Measurements from ENCODE around the gene MC1R.

Gene MC1R

DNA sequence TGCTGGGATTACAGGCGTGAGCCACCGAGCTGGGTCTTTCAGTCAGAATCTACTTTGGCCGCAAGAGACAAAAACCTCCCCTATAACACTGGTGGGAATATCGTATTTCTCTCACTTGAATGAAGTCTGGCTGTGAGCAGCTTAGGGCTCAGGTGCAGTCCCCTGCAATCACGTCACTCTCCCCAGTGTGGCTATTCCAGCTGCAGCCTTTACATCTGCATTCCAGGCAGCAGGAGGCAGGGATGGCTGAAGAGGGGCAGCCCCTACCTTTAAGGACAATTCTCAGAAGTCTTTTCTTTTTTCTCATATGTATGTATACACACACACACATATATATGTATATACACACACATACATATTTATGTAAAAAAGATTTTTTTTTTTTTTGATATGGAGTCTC lies 32.8 kb downstream of the MC1R start:
- Histone ChIP-seq H3K27ac (ENCODE audit: low read length) (no peak overlapping the region), H3K9me3 (ENCODE audit: insufficient read depth, low read length) (no peaks in the 10 kb centered on the region), H2AFZ (ENCODE audit: low read depth, low read length) (no peak overlapping the region), H3K79me2 (ENCODE audit: low read length) (peaks cover 38% of the 10 kb centered on the region), H3K27me3 (ENCODE audit: low read depth, low read length) (0 out of 2 replicates have a peak, but pooled peaks cover 3% of the 10 kb centered on the region), H3K4me1 (ENCODE audit: low read length) (peaks cover 52% of the 10 kb centered on the region), H3K4me3 (ENCODE audit: low read length) (no peak overlapping the region), H3K4me2 (ENCODE audit: low read length) (no peak overlapping the region), H4K20me1 (ENCODE audit: insufficient read depth, low read length) (peaks cover 36% of the 10 kb centered on the region), H3K36me3 (replicated peaks; ENCODE audit: low read depth, low read length) (peaks cover 23% of the 10 kb centered on the region), H3K9ac (ENCODE audit: low read length) (no peak overlapping the region)
- no peak for TF ChIP-seq EZH2phosphoT487 (IDR thresholded peaks at IDR 0.05; ENCODE audit: low read depth)
- TF ChIP-seq, protein P1, sequence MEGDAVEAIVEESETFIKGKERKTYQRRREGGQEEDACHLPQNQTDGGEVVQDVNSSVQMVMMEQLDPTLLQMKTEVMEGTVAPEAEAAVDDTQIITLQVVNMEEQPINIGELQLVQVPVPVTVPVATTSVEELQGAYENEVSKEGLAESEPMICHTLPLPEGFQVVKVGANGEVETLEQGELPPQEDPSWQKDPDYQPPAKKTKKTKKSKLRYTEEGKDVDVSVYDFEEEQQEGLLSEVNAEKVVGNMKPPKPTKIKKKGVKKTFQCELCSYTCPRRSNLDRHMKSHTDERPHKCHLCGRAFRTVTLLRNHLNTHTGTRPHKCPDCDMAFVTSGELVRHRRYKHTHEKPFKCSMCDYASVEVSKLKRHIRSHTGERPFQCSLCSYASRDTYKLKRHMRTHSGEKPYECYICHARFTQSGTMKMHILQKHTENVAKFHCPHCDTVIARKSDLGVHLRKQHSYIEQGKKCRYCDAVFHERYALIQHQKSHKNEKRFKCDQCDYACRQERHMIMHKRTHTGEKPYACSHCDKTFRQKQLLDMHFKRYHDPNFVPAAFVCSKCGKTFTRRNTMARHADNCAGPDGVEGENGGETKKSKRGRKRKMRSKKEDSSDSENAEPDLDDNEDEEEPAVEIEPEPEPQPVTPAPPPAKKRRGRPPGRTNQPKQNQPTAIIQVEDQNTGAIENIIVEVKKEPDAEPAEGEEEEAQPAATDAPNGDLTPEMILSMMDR (IDR thresholded peaks at IDR 0.05; ENCODE audit: low read depth, low read length) = no peak

DNA sequence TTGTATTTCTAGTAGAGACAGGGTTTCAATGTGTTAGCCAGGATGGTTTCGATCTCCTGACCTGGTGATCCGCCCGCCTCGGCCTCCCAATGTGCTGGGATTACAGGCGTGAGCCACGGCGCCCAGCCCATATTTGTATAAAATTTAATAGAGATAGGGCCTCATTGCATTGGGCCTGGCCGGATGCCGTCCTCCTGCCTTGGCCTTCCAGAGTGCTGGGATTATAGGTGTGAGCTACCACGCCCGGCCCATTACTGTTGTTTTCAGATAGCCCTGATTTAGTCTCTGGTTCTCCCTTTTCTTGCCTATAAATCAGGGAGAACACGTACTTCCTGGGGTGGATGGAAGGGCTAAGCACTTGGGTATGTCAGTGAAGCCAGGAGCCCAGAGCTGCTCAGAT lies 33.4 kb downstream of the MC1R start:
- 0 out of 2 replicates have a peak overlapping the region, but pooled peaks have one; percentile 72 for H3K4me2 ChIP-seq (ENCODE audit: low read length)
- no peak for TF ChIP-seq EZH2phosphoT487 (IDR thresholded peaks at IDR 0.05; ENCODE audit: low read depth)
- TF ChIP-seq, protein P1 (IDR thresholded peaks at IDR 0.05; ENCODE audit: low read depth, low read length) = no peak
- H3K27ac ChIP-seq (ENCODE audit: low read length) = no peak overlapping the region

DNA sequence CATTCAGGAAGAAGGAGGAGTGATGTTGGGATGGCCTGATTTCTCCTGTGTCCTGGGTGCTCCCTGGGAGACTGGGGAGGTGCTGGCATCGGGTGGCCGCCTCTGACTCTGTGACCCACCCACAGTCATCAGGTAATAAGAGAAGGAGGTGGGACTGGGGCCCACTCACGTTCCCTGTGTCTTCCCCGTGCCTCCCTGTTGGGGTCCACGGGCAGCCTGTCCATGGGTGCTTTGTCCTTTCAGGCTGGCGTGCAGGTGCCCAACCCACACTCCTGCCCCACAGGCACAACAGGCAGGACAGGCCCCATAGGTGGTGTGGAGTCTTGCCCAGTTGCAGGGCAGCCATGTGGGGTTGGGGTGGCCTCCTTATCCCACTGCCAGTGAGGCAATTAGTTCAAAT lies 33.9 kb downstream of the MC1R start:
- peaks cover 42% of the 10 kb centered on the region for H3K4me1 ChIP-seq (ENCODE audit: low read length)

More for the DNA sequence above, 33.4 kb downstream of the MC1R start:
- Histone ChIP-seq H3K36me3 (replicated peaks; ENCODE audit: low read depth, low read length) (peaks cover 28% of the 10 kb centered on the region), H3K27me3 (ENCODE audit: low read depth, low read length) (0 out of 2 replicates have a peak, but pooled peaks cover 3% of the 10 kb centered on the region), H3K4me1 (ENCODE audit: low read length) (peaks cover 46% of the 10 kb centered on the region), H3K4me3 (ENCODE audit: low read length) (no peak overlapping the region), H3K9ac (ENCODE audit: low read length) (no peak overlapping the region), H3K79me2 (ENCODE audit: low read length) (peaks cover 38% of the 10 kb centered on the region), H2AFZ (ENCODE audit: low read depth, low read length) (no peak overlapping the region), H3K9me3 (ENCODE audit: insufficient read depth, low read length) (no peaks in the 10 kb centered on the region), H4K20me1 (ENCODE audit: insufficient read depth, low read length) (peaks cover 41% of the 10 kb centered on the region)

DNA sequence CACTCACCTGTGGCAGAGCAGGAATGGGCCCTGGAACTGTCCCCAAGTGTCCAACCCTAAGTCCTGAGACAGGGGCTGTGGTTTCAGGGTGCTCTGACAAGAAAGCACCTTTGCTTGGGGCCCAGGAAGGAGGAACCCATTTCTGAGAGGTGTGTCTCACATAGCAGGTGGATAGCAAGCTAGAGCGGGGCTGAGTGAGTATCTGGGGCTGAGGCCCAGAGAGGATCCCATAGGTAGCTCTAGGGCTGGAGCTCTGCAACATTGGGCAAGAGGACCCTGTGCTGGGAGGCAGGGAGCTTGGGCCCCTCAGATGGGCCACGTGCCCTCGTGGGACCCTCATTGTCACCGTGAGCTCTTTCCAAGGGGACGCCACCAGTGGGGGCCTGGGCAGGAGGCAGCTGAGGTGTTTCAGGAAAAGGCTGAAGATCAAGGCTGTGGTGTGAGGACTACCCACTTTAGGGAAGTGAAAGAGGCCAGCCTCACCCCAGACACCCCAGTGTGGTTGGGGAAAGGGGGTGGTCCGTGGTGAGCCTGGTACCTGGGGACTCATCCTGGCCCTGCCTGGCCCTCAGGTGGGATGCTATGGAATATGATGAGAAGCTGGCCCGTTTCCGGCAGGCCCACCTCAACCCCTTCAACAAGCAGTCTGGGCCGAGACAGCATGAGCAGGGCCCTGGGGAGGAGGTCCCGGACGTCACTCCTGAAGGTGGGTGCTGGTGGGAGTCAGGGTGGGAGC lies 35.2 kb downstream of the MC1R start:
- Histone ChIP-seq H3K36me3 (replicated peaks; ENCODE audit: low read depth, low read length) (peaks cover 44% of the 10 kb centered on the region), H3K4me1 (ENCODE audit: low read length) (peaks cover 37% of the 10 kb centered on the region), H3K79me2 (ENCODE audit: low read length) (peaks cover 38% of the 10 kb centered on the region), H4K20me1 (ENCODE audit: insufficient read depth, low read length) (peaks cover 48% of the 10 kb centered on the region), H3K27ac (ENCODE audit: low read length) (peak overlapping the region; percentile 33), H2AFZ (ENCODE audit: low read depth, low read length) (no peak overlapping the region), H3K9ac (ENCODE audit: low read length) (peak overlapping the region; percentile 10; the same call in 1 of the 2 replicates), H3K27me3 (ENCODE audit: low read depth, low read length) (0 out of 2 replicates have a peak, but pooled peaks cover 3% of the 10 kb centered on the region), H3K9me3 (ENCODE audit: insufficient read depth, low read length) (no peaks in the 10 kb centered on the region), H3K4me3 (ENCODE audit: low read length) (peak overlapping the region; percentile 54), H3K4me2 (ENCODE audit: low read length) (peak overlapping the region; percentile 72)
- TF ChIP-seq, protein P1 (IDR thresholded peaks at IDR 0.05; ENCODE audit: low read depth, low read length) = no peak
- no peak for TF ChIP-seq EZH2phosphoT487 (IDR thresholded peaks at IDR 0.05; ENCODE audit: low read depth)

More for the DNA sequence above, 33.9 kb downstream of the MC1R start:
- H3K27ac ChIP-seq (ENCODE audit: low read length) = no peak overlapping the region
- H3K36me3 ChIP-seq (replicated peaks; ENCODE audit: low read depth, low read length) = peaks cover 33% of the 10 kb centered on the region
- H3K4me2 ChIP-seq (ENCODE audit: low read length) = peak overlapping the region; percentile 72; the same call in 1 of the 2 replicates
- no peaks in the 10 kb centered on the region for H3K9me3 ChIP-seq (ENCODE audit: insufficient read depth, low read length)
- TF ChIP-seq, protein P1 (IDR thresholded peaks at IDR 0.05; ENCODE audit: low read depth, low read length) = no peak
- H3K4me3 ChIP-seq (ENCODE audit: low read length) = no peak overlapping the region
- H3K79me2 ChIP-seq (ENCODE audit: low read length) = peaks cover 38% of the 10 kb centered on the region
- no peak overlapping the region for H3K9ac ChIP-seq (ENCODE audit: low read length)
- H3K27me3 ChIP-seq (ENCODE audit: low read depth, low read length) = 0 out of 2 replicates have a peak, but pooled peaks cover 3% of the 10 kb centered on the region
- H4K20me1 ChIP-seq (ENCODE audit: insufficient read depth, low read length) = peaks cover 44% of the 10 kb centered on the region
- no peak overlapping the region for H2AFZ ChIP-seq (ENCODE audit: low read depth, low read length)
